HG02642 (cell line): ENCODE results near the gene BICRAL.

Source experiments
- ATAC-seq: cut with Tn5 transposase; IDR thresholded peaks from one replicate; pipeline ENCODE4 v1.9.1; 2021; ENCODE audit warnings: mild to moderate bottlenecking; ENCODE audit not compliant: unreplicated experiment, poor library complexity

Gene BICRAL

GRCh38 chr6:42761287-42762067 lies 20.4 kb upstream of the BICRAL start:
- no peak for ATAC-seq

- ATAC-seq, result no peak
Observed at GRCh38 chr6:42762426-42762859, 19.4 kb upstream of the BICRAL start.

GRCh38 chr6:42762950-42763349 lies 18.9 kb upstream of the BICRAL start:
- ATAC-seq, result no peak

- no peak for ATAC-seq
Observed at GRCh38 chr6:42764911-42765648, 16.8 kb upstream of the BICRAL start.

- no peak for ATAC-seq
Observed at GRCh38 chr6:42766163-42766670, 15.6 kb upstream of the BICRAL start.

- no peak for ATAC-seq
Observed at GRCh38 chr6:42769051-42769450, 12.8 kb upstream of the BICRAL start.

GRCh38 chr6:42769836-42770235 lies 12.0 kb upstream of the BICRAL start:
- ATAC-seq, result no peak

- ATAC-seq, result peak; percentile 13
Observed at GRCh38 chr6:42771741-42772100, 10.1 kb upstream of the BICRAL start.

GRCh38 chr6:42774201-42774600 lies 7.7 kb upstream of the BICRAL start:
- ATAC-seq, result no peak

GRCh38 chr6:42774821-42775487 lies 6.9 kb upstream of the BICRAL start:
- peak; percentile 11 for ATAC-seq

GRCh38 chr6:42777126-42777822 lies 4.6 kb upstream of the BICRAL start:
- ATAC-seq, result no peak

GRCh38 chr6:42778122-42778521 lies 3.7 kb upstream of the BICRAL start:
- no peak for ATAC-seq

GRCh38 chr6:42779521-42779920 lies 2.3 kb upstream of the BICRAL start:
- ATAC-seq, result no peak

GRCh38 chr6:42781546-42781795 lies 381 bp upstream of the BICRAL start:
- ATAC-seq, result no peak

GRCh38 chr6:42782689-42783176 lies 881 bp downstream of the BICRAL start:
- peak; percentile 29 for ATAC-seq

GRCh38 chr6:42783177-42783875 lies 1.5 kb downstream of the BICRAL start:
- ATAC-seq, result peak; percentile 53

GRCh38 chr6:42783876-42784642 lies 2.2 kb downstream of the BICRAL start:
- ATAC-seq, result no peak

- no peak for ATAC-seq
Observed at GRCh38 chr6:42784717-42785498, 3.1 kb downstream of the BICRAL start.
